NCI-H1694 treated with DMSO at 0.1 percent for 48 hours (cell line): ENCODE measurements around the gene FBXO36.
A peak's percentile ranks its signal among the peaks of the same experiment; 100 is the strongest.

Source experiments
- DNase-seq: peaks from one replicate; lab custom pipeline; 2025; lab: John Stamatoyannopoulos, UW

FBXO36 gene

GRCh38 chr2:229970406-229970805, 48.1 kb downstream of the FBXO36 start:
- DNase-seq = no peak

GRCh38 chr2:229971298-229971790, 49.0 kb downstream of the FBXO36 start:
- DNase-seq = peak; percentile 11

GRCh38 chr2:229974266-229974665, 52.0 kb downstream of the FBXO36 start:
- DNase-seq = no peak

GRCh38 chr2:229980431-229981184, 58.3 kb downstream of the FBXO36 start:
- peak; percentile 74 for DNase-seq

- DNase-seq = no peak
Observed at GRCh38 chr2:229993236-229993635, 70.9 kb downstream of the FBXO36 start.

- no peak for DNase-seq
Observed at GRCh38 chr2:229996320-229996719, 74.0 kb downstream of the FBXO36 start.

GRCh38 chr2:229997565-229997964, 75.3 kb downstream of the FBXO36 start:
- no peak for DNase-seq

GRCh38 chr2:230000118-230000841, 78.0 kb downstream of the FBXO36 start:
- DNase-seq = no peak

- DNase-seq = peak; percentile 62
Observed at GRCh38 chr2:230007931-230008707, 85.8 kb downstream of the FBXO36 start.

GRCh38 chr2:230008708-230009066, 86.4 kb downstream of the FBXO36 start:
- no peak for DNase-seq

GRCh38 chr2:230010501-230010900, 88.2 kb downstream of the FBXO36 start:
- no peak for DNase-seq

- DNase-seq = no peak
Observed at GRCh38 chr2:230011617-230012016, 89.3 kb downstream of the FBXO36 start.

GRCh38 chr2:230012267-230012884, 90.1 kb downstream of the FBXO36 start:
- DNase-seq = no peak

GRCh38 chr2:230016844-230017243, 94.5 kb downstream of the FBXO36 start:
- no peak for DNase-seq

GRCh38 chr2:230018153-230018552, 95.8 kb downstream of the FBXO36 start:
- DNase-seq = no peak

GRCh38 chr2:230019742-230020141, 97.4 kb downstream of the FBXO36 start:
- DNase-seq = no peak

GRCh38 chr2:230023313-230023712, 101.0 kb downstream of the FBXO36 start:
- DNase-seq = no peak

GRCh38 chr2:230042195-230042594, 119.9 kb downstream of the FBXO36 start:
- no peak for DNase-seq

GRCh38 chr2:230043025-230043424, 120.7 kb downstream of the FBXO36 start:
- no peak for DNase-seq

- DNase-seq = no peak
Observed at GRCh38 chr2:230043461-230043860, 121.2 kb downstream of the FBXO36 start.

GRCh38 chr2:230046491-230046890, 124.2 kb downstream of the FBXO36 start:
- no peak for DNase-seq

- DNase-seq = no peak
Observed at GRCh38 chr2:230048010-230048671, 125.8 kb downstream of the FBXO36 start.
